Smooth muscle cell of the brain vasculature (primary cell): Measurements from ENCODE around the gene ABCG1.

Source experiments
- DNase-seq: peaks from one replicate; pipeline ENCODE4 v3.0.0-alpha.2; 2012; ENCODE audit warnings: low read depth, low spot score

ABCG1 gene

GRCh38 chr21:42232176-42232825 is 13.4 kb downstream of the ABCG1 start:
- no peak for DNase-seq

DNA sequence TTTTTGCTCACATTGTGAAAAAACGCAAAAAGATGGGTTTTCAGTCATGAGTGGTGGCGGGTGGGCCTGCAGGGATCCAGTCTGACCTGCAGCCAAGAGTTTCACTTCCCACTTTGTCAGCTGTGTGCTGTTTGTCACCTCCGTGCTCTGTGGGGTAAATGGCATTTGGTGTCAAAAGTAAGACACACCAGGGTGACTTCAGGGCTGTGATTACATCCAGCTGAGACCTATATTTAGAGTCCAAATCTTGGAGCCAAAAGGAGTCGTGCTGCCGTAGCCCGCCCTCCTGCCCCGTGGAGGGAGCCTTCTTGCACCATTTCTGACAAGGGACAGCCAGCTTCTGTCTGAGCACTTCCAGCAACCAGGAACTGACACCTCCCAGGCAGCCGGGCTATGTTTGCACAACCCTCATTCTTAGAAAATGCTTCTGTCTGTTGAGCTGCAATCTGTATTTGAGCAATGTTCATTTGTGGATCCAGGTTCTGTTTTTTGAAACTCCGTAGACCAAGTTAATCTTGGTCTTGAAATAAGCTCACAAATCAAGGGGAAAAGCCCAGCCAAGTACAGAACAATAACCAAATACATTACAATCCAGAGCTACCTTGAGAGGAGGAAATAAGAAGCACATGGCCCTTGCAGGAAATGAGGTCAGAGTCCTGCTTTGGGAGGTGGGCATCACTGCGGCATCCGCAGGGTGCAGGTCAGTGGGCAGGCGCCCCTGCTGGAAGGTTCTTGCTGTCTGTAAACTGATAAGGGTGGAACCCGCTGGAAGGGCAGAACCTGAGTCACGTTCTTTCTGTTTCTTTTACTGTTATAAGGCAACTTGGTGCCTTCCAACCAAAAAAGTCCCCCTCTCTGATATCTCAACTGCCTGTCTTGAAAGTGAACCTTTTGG is 14.4 kb downstream of the ABCG1 start:
- DNase-seq = no peak

DNA sequence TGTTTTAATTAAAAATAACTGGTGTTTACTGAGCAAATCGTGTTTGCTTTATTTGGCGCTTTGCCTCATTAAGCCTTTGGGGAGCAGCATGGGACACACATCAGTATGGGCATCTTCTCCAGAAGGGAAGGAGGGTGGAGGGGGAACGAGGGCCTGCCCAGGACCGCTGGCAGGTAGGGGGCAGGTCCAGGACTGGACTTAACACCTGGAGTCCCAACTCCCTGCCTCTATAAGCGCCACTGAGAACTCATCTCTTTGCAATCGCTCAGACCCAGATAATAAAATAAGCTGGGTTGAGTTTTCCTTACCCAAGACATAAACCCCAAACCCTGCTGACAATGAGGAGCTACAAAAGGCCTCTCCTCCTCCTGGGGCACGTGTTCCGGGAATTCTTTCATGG is 15.1 kb downstream of the ABCG1 start:
- no peak for DNase-seq

DNA sequence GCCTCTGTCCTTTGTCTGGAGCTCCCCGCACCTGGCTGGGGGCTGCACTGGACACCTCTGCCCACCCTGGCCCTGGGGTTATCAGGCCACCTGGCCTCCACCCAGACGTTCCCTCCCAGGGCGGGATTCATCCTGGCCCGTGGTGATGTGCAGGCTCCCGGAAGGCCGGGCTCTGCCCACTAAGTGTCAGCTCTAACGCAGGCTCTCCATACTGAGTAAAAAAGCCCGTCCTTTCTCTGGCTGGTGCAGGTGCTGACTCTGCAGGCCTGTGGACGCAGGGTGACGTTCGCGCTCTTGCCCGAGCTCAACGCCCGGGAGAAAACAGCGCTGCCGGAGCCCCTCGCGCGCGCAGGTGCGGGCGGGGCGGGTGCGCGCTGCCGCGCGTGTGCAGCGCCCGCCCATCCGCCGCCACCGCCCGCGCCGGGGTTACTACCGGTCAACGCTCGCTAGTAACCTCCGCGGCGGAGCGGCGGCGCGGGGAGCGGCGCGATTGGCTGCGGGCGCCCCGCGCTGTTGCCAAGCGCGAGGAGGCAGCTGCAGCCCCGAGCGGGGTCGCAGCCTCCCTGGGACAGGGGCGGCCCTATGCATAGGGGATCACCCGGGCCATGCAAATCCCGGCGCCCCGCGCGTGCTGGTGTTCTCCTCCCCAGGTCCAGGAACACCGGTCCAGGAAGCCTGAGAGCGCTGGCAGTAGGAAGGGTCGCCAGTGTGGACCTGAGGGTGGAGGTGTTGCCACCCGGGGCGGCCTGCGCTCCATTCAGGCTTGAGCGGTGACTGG is 15.7 kb downstream of the ABCG1 start:
- no peak for DNase-seq

DNA sequence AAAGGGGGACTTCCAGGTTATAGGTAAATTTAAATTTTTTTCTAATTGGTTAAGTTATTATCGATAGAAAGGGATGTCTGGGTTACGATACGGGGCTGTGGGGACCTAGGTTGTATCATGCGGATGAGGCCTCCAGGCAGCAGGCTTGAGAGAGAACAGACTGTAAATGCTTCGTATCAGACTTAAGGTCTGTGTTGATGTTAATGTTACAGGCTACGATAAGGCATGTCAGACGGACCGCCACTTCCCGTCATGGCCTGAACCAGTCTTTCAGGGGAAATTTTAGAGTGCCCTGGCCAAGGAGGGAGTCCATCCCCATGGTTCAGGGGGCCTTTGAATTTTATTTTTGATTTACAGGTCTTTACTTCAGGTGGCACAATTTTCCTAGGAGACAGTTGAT is 16.7 kb downstream of the ABCG1 start:
- no peak for DNase-seq

DNA sequence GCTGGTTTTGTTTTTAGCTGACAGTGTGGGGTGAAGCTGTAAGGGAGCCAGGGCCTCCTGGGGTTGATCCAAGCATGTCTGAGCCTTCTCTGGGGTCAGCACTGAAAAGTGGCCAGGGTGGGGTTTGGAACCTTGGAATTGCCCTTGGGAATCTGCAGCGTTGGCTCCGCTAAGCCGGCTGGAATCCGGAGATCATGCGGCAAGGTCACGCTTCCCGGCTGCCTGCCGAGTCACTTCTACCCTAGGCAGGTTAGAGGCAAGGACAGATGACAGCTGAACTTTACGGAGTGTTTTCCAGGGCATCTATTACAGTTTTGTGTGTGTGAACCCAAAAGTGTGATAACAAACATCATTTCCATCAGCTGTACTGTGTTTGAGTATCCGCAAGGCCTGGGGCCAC is 17.1 kb downstream of the ABCG1 start:
- no peak for DNase-seq

DNA sequence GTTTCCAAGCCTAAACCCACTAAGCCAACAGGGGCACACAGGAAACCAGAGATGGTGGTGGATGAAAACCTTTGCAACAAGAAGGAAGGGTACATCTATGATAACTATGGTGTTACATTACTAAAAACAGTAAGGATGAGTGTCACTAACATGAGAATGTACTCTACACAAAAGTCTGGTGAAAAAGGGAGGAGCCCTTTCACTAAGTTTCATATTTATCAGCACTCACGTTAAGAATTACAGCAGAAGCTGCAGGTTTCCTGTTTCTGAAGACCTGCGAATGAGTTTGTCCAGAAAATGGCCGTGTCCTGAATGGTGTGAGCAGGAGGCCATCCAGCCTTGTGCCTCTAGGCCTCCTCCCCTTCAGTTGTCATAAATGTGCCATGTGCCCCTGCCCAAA is 17.8 kb downstream of the ABCG1 start:
- DNase-seq = no peak

GRCh38 chr21:42237161-42237560 is 18.2 kb downstream of the ABCG1 start:
- DNase-seq = no peak

GRCh38 chr21:42237577-42237976 is 18.6 kb downstream of the ABCG1 start:
- DNase-seq = no peak

GRCh38 chr21:42238185-42238934 is 19.4 kb downstream of the ABCG1 start:
- no peak for DNase-seq

DNA sequence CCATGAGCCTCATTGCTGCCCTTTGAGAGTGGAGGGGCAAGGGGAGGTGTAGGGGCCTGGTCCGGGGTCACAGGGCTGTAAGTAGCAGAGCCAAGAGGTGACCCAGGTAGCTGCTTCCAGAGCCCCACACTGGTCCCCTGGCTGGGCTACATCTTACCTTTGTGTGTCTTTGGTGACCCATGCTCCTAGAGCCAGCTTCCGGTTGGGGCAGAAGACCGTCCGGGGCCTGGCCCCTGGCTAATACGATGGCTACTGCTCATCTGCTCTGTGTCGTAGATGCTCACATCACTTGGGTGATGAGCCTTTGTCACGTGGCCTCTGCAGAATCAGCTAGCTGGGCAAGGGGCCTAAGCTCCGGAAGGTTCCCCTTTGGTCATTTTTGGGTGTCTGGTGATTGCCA is 20.6 kb downstream of the ABCG1 start:
- no peak for DNase-seq

- no peak for DNase-seq
Measured at GRCh38 chr21:42239973-42240372, 21.0 kb downstream of the ABCG1 start.

GRCh38 chr21:42242611-42243010 is 23.7 kb downstream of the ABCG1 start:
- no peak for DNase-seq

DNA sequence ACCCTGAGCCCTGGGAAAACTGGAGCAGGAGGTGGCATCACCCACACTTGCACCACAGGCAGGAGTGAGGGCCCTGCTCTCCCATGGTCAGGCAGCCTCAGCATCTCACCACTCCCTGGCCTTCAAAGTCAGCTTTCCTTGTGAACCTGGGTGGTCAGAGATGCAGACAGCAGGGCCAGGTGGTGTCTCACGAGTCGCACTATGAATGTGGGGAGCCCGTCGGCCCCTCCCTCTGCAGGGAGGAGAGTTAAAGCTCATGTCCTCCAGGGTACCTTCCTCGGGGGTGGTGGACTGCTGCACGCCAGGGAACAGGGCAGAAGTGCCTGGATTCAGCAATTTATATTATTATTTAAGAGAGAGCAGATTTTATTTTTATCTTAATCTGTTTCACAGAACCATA is 24.1 kb downstream of the ABCG1 start:
- no peak for DNase-seq

DNA sequence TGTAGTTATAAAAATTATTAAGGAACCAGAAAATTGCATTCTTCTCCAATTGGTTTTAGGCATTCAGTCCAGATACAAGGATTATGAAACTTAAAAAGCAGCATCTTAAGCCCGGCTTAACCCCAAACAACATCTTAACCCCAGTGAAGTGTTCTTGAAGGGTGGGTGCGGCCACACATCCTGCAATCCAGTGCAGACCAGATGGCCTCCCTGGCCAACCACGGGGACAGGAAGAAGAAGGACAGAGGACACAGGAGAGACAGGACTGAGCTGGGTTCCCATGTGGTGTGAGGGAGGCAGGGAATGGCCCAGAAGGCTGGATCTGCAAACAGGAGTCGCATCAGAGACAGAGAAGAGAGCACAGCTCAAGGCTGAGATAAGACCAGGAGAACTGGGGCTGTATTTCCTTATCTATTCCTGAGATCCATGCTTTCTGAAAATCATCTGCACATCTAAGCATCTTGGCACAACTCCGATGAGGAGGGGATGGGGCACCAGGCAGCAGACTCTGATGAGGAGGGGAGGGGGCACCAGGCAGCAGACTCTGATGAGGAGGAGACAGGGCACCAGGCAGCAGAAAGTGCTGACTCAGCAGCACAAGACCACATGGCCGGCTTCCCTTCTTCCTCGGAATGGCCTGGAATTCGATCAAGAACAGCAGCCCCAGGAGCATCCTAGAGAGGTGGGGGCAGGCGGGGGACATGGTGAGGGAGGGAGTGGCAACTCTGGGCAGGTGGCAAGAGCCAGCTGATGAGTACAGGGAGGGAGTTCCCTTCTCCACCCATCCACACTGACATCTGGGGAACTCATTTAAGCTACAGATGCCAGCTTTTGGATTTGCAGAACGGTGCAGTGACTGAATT is 26.6 kb downstream of the ABCG1 start:
- no peak for DNase-seq

DNA sequence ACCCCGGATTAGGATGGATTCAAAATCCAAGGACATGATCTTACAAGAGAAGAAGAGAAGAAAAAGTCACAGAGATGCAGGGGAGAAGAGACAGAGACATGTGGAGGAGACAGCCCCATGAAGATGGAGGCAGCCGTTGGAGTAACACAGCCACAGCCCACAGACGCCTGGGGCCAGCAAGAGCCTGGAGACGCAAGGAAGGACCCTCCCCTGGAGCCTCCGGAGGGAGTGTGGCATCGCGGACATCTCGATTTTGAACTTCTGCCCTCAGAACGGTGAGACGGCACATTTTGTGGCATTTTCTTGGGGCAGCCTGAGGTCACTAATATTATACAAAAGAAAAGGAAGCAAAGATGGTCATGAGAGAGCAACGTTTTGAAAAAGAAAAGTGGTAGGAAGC is 28.8 kb downstream of the ABCG1 start:
- no peak for DNase-seq

DNA sequence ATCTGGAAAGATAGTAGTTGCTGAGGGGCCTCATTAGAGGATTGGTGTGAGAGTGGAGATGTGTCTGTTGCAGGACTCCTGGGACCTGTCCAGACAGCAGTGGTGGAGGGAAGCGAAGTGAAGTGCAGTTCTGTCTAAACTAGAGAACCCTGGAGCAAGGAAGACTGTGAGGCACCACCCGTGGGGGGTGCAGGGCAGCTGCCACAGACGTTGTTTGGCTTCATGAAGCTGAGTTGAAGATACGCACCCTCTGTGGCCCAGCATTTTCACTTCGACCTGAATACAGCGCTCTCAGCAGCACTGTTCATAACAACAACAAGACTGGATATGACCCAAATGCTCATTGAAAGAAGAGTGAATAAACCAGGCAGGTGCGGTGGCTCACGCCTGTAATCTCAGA is 29.3 kb downstream of the ABCG1 start:
- no peak for DNase-seq

DNA sequence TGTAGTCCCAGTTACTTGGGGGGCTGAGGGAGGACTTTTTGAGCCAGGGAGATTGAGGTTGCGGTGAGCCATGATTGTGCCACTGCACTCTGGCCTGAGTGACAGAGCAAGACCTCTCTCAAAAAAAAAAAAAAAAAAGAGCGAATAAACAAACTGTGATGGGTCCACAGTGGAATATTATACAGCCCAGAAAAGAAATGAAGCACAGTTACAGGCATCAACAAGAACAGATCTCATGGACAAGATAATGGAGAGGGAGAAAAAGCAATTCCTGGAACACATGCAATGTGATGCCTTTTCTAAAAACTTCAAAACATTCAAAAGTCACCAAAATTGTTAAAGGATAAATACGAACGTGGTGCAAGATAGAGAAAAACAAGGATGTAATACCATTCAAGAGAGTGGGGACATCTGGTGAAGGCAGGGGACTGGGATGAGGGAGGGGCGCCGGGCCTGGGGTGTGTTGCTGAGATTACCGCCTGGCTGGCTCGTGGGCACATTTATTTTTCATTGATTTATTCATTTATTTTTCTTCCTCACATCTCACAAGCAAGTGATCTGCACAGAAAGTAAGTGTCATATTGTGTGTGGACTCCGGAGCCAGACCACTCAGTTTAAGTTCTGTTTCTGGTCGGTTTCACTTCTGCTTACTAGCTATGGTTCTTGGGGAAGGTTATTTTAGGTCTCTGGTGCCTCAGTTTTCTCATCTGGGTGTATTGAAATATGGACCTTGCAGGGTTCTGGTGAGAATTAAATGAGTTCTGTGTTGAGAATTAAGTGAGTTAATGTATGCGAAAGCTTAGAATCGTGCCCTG is 30.1 kb downstream of the ABCG1 start:
- DNase-seq = no peak

DNA sequence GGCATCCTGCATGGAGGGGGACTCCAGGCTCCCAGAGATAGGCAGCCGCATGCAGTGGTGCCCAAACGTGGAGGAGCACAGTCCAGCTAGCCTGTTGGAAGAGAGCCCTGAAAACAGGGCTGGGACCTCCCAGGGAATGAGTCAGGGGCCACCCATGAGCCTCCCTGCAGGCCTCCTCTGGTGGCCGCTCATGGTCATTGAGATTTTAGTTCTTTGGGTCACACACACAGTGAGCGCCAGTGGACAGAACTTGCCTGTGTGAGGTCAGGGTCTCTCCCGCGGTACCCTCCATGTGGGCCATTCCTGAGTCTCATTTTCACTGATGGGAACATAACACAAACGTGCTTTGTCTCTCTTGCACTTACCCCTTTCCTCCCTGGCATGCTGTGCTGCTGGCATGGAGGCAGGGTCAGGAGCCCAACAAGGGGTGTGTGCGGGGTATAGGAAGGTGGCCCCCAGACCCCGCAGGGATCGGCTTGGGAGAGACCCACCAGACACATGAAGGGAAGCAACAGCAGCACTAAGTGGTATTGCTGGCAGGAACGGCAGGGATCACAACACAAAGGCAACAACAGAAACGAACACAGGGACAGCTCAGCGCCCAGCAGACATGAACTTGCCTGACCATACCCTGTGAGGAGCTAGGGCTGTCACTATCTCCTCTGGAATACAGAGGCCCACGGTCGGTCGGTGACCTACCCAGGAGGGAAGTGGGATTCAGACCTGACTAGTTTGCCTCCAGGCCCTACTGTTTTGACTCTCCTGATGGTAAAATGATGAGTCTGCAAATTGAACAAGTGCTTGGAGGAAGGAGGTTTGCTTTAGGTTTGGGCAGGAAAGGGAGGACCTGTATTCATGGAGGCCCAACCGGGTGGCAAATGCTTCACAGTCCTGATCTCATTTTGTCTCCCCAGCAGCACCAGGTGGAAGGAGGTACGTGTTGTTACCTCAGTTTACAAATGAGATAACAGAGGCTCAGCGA is 31.8 kb downstream of the ABCG1 start:
- no peak for DNase-seq
